IMR-90 (cell line): ENCODE data around the gene GRK2. TPM values are rescaled to one million over a fixed set of nuclear protein-coding genes. Genes with fewer than 3 reads are reported as not detected.

Experiments
- ATAC-seq: fragments of 200-7000 bp; cut with Tn5 transposase; 2 replicates; pipeline ENCODE4 v1.9.1; 2020; ENCODE audit warnings: low read depth, mild to moderate bottlenecking, moderate library complexity
- BruUV-seq: library from RNA; stranded (reverse); fragments of 400-500 nt; replicated peaks from 2 replicates; lab custom pipeline; 2021; lab: Mats Ljungman, UMichigan
- CTCF ChIA-PET: fragments of 300-600 bp; formaldehyde crosslinking; extraction: SDS; loops from one replicate; lab custom pipeline; 2021; ENCODE audit warnings: antibody characterized with exemption; lab: Yijun Ruan, JAX
- POLR2A ChIA-PET: fragments of 300-600 bp; sonication (Branson Sonifier 250); formaldehyde crosslinking; loops from one replicate; lab custom pipeline; 2022; ENCODE audit warnings: antibody characterized with exemption; ENCODE audit not compliant: unreplicated experiment; lab: Charles Lee
- DNase-seq: peaks from one replicate; pipeline ENCODE4 v3.0.0; 2013
- H2AFZ ChIP-seq: replicated peaks from 2 replicates; pipeline ENCODE3; 2013; ENCODE audit warnings: low read length, mild to moderate bottlenecking; ENCODE audit not compliant: poor library complexity
- H2AK5ac ChIP-seq: 2 replicates; pipeline ENCODE4 v1.6.1; 2013; ENCODE audit warnings: low read depth, low read length, inconsistent platforms
- H2AK9ac ChIP-seq: replicated peaks from 2 replicates; pipeline ENCODE3; 2013; ENCODE audit warnings: mild to moderate bottlenecking, low read depth, low read length, moderate library complexity; ENCODE audit not compliant: poor library complexity
- H2BK120ac ChIP-seq: 2 replicates; pipeline ENCODE4 v1.6.1; 2013; ENCODE audit warnings: low read depth, low read length, inconsistent platforms
- H2BK15ac ChIP-seq: 3 replicates; pipeline ENCODE4 v1.6.1; 2013; ENCODE audit warnings: low read depth, low read length, inconsistent platforms
- H2BK20ac ChIP-seq: 2 replicates; pipeline ENCODE4 v1.6.1; 2013; ENCODE audit warnings: low read depth, mild to moderate bottlenecking, inconsistent platforms, low read length, moderate library complexity
- H2BK5ac ChIP-seq: 2 replicates; pipeline ENCODE4 v1.6.1; 2013; ENCODE audit warnings: mild to moderate bottlenecking, low read depth, low read length, inconsistent platforms; ENCODE audit not compliant: poor library complexity, severe bottlenecking
- H3K14ac ChIP-seq: replicated peaks from 2 replicates; pipeline ENCODE4 v1.6.1; 2013; ENCODE audit warnings: low read depth, low read length, inconsistent platforms
- H3K18ac ChIP-seq: 2 replicates; pipeline ENCODE4 v1.6.1; 2013; ENCODE audit warnings: low read depth, low read length, control low read depth
- H3K23ac ChIP-seq: 2 replicates; pipeline ENCODE4 v1.6.1; 2013; ENCODE audit warnings: low read depth, low read length, inconsistent platforms
- H3K27ac ChIP-seq: 2 replicates; pipeline ENCODE4 v1.5.1; 2013; ENCODE audit warnings: mild to moderate bottlenecking, control low read depth, low read length; ENCODE audit not compliant: insufficient read depth
- H3K27me3 ChIP-seq: 2 replicates; pipeline ENCODE4 v1.6.1; 2013; ENCODE audit warnings: low read length; ENCODE audit not compliant: control insufficient read depth, insufficient read depth
- H3K36me3 ChIP-seq: 2 replicates; pipeline ENCODE4 v1.6.1; 2013; ENCODE audit warnings: low read length, mixed read lengths; ENCODE audit not compliant: control insufficient read depth, insufficient read depth
- H3K4ac ChIP-seq: 2 replicates; pipeline ENCODE4 v1.6.1; 2013; ENCODE audit warnings: low read depth, low read length, inconsistent platforms
- H3K4me1 ChIP-seq: 2 replicates; pipeline ENCODE4 v1.6.1; 2013; ENCODE audit warnings: low read length, mixed read lengths; ENCODE audit not compliant: control insufficient read depth, insufficient read depth
- H3K4me2 ChIP-seq: 2 replicates; pipeline ENCODE4 v1.6.1; 2013; ENCODE audit warnings: low read depth, mild to moderate bottlenecking, control low read depth, low read length, moderate library complexity
- H3K4me3 ChIP-seq: 2 replicates; pipeline ENCODE4 v1.5.1; 2013; ENCODE audit warnings: low read depth, mild to moderate bottlenecking, control low read depth, low read length, moderate library complexity; ENCODE audit not compliant: insufficient read depth
- H3K56ac ChIP-seq: 2 replicates; pipeline ENCODE4 v1.6.1; 2013; ENCODE audit warnings: low read length, inconsistent platforms; ENCODE audit not compliant: insufficient read depth; ENCODE audit errors: extremely low read depth
- H3K79me1 ChIP-seq, 2 experiments: 2 replicates each; pipeline ENCODE4 v1.6.1; 2013; ENCODE audit warnings: low read length in 2 of 2, inconsistent platforms in 1 of 2, low read depth in 1 of 2
- H3K9ac ChIP-seq: 2 replicates; pipeline ENCODE4 v1.6.1; 2013; ENCODE audit warnings: low read depth, low read length, control low read depth
- H3K9me1 ChIP-seq: 2 replicates; pipeline ENCODE4 v1.6.1; 2013; ENCODE audit warnings: low read length, inconsistent platforms; ENCODE audit not compliant: insufficient read depth
- H3K9me3 ChIP-seq: 2 replicates; pipeline ENCODE4 v1.6.1; 2013; ENCODE audit warnings: low read length; ENCODE audit not compliant: control insufficient read depth, insufficient read depth
- H4K20me1 ChIP-seq: 2 replicates; pipeline ENCODE4 v1.6.1; 2013; ENCODE audit warnings: low read length, inconsistent platforms; ENCODE audit not compliant: insufficient read depth
- H4K5ac ChIP-seq: 2 replicates; pipeline ENCODE4 v1.6.1; 2013; ENCODE audit warnings: mild to moderate bottlenecking, low read depth, low read length, control low read depth
- H4K8ac ChIP-seq, 2 experiments: 2 replicates each; pipeline ENCODE4 v1.6.1; 2013; ENCODE audit warnings: low read depth in 2 of 2, low read length in 2 of 2, control low read depth in 1 of 2, inconsistent platforms in 1 of 2
- H4K91ac ChIP-seq: 2 replicates; pipeline ENCODE4 v1.6.1; 2013; ENCODE audit warnings: low read depth, low read length, inconsistent platforms; ENCODE audit not compliant: insufficient read depth
- CHD1 ChIP-seq: IDR thresholded peaks from 2 replicates; pipeline ENCODE4 v1.6.1; 2012; ENCODE audit warnings: low read depth, low read length, improper control_type of control experiment
- MAFK ChIP-seq: IDR thresholded peaks from 2 replicates; pipeline ENCODE4 v1.6.1; 2012; ENCODE audit warnings: low read depth, low read length, improper control_type of control experiment
- SMC3 ChIP-seq: fragments of 150-350 bp; IDR thresholded peaks from 2 replicates; pipeline ENCODE4 v1.6.1; 2016; ENCODE audit warnings: low read depth, mild to moderate bottlenecking, antibody characterized with exemption, low read length, moderate library complexity
- WGBS, 2 experiments: methylation state at CpG; one replicate each; pipeline versions ENCODE4 v1.1.5 to v1.1.7; 2013; ENCODE audit warnings: missing lambda C conversion rate in 2 of 2; ENCODE audit not compliant: insufficient read length in 1 of 2; ENCODE audit errors: extremely low coverage in 2 of 2; 5-methylcytosine and 5-hydroxymethylcytosine counted together
- dilution Hi-C: fragments of 300-500 bp; cut with HindIII; formaldehyde crosslinking; loops from one replicate; pipeline ENCODE4 v1.14.3; 2018; ENCODE audit warnings: low sequenced_read_pairs; ENCODE audit not compliant: unreplicated experiment
- in situ Hi-C: fragments of 300-500 bp; cut with MboI; formaldehyde crosslinking; loops from 3 replicates; pipeline ENCODE4 v1.14.3; 2019; ENCODE audit warnings: low sequenced_read_pairs, inconsistent platforms, mixed read lengths
- intact Hi-C: fragments of 100-400 bp; cut with micrococcal nuclease; formaldehyde crosslinking; loops from 2 replicates; pipeline ENCODE4 v1.10.0; 2022
- polyA plus RNA-seq, 3 experiments: library from polyadenylated mRNA; depleted of rRNA; stranded (reverse); fragments of >200 nt; gene quantifications; 2 replicates each; pipeline ENCODE4 v1.2.3, GENCODE V29; 2012; ENCODE audit warnings: low replicate concordance in 1 of 3
- total RNA-seq: library from RNA; depleted of rRNA; stranded (reverse); fragments of >200 nt; gene quantifications from 2 replicates; pipeline ENCODE4 v1.2.3, GENCODE V29; 2012

Gene GRK2
- total and polyA plus RNA-seq, 2 of the 4 experiments (the other 2 are of a cell fraction): 26.7 to 41.8 TPM

DNA sequence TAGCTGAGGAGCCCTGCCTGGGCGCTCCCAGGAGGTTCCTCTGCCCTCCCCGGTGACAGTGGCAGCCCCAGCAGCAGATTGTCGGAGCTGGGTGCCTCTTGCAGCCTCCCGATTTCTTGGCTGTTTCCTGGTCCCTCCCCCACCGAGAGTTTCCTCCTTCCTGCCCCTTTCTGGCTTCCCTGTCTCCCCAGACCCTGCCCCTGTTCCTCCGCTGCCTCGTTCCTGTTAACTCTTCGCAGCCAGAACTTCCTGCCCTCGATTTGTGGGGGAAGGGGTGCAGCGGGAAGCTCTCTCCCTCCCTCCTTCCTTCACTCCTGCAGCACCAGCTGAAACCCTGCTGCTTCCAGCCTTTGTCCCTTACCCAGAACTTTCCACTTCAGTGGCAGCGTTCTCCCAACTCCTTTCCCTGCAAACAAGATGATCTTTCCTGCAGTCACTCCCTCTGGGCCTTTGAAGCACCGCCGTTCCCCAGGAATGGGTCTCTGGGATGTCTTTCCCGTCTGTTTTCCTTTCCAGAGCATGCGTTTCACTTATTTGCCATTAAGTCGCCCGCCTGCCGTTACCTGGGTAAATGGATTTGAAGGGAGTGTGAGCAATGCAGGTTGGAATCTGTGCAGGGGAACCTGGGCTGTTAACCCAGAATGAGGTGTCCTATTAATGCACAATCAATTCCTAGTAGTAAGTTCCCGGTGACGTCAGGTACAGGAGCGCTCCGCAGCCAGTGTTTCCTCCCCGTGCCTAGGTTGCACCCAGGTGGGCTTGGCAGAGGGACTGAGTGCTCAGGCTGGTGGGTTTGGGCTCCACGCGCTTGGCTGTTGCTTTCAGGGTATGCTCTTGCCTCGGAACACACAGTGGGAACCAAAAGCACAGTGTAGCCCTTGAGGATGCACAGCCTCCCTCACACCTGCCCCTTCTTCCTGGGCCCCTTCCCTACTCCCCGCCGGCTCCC, 4.3 kb downstream of the GRK2 start:
- BruUV-seq: no TSS peak
- in situ Hi-C loops: no loop called here
- Histone ChIP-seq H3K27ac (peak overlapping the region; percentile 48), H3K4me3 (no peak overlapping the region), H4K91ac (peak overlapping the region; percentile 39; the same call in 1 of the 2 replicates), H3K4me1 (peaks cover 35% of the 10 kb centered on the region), H3K4ac (peak overlapping the region; percentile 30; the same call in 1 of the 2 replicates), H3K9me1 (peaks cover 40% of the 10 kb centered on the region), H2AFZ (peak overlapping the region; percentile 65), H2AK9ac (peak overlapping the region; percentile 73), H2BK20ac (no peak overlapping the region), H4K20me1 (peaks cover 44% of the 10 kb centered on the region), H3K18ac (no peak overlapping the region), H3K9ac (peak overlapping the region; percentile 54), H3K56ac (no peak overlapping the region), H3K27me3 (no peaks in the 10 kb centered on the region), H3K79me1 (peaks cover 21 to 92% of the 10 kb centered on the region in 2 experiments; a peak in 3 of 4 replicates), H3K23ac (peak overlapping the region; percentile 51; the same call in 1 of the 2 replicates), H4K5ac (no peak overlapping the region; the same call in 1 of the 2 replicates), H3K36me3 (peaks cover 10% of the 10 kb centered on the region; the same call in 1 of the 2 replicates), H2AK5ac (0 out of 2 replicates have a peak overlapping the region, but pooled peaks have one; percentile 1), H3K14ac (peak overlapping the region; percentile 76), H4K8ac (peak overlapping the region; percentile 26 to 54; a peak in 2 of 4 replicates), H3K4me2 (peak overlapping the region; percentile 57; the same call in 1 of the 2 replicates), H2BK5ac (no peak overlapping the region), H3K9me3 (no peaks in the 10 kb centered on the region), H2BK120ac (peak overlapping the region; percentile 19), H2BK15ac (no peak overlapping the region)
- WGBS, 2 experiments: 51% methylated on average over 6 of the region's 28 CpGs; no CpG with 5 or more reads in 1 of the 2 experiments
- POLR2A ChIA-PET: interaction anchor here (0.5 to 0.6 kb wide), 2 partner anchors 131 to 1377 kb away, joined by 4 to 5 read pairs; partner anchors contain the start of gene PPP1CA
- ATAC-seq (no peak), DNase-seq (no peak)
- TF ChIP-seq CHD1 (no peak), MAFK (no peak), SMC3 (no peak)
- intact Hi-C loops: no loop called here
- dilution Hi-C loops: no loop called here
- CTCF ChIA-PET: no interaction called here
